ENCODE measurements around the gene ARHGEF10L.

DNA sequence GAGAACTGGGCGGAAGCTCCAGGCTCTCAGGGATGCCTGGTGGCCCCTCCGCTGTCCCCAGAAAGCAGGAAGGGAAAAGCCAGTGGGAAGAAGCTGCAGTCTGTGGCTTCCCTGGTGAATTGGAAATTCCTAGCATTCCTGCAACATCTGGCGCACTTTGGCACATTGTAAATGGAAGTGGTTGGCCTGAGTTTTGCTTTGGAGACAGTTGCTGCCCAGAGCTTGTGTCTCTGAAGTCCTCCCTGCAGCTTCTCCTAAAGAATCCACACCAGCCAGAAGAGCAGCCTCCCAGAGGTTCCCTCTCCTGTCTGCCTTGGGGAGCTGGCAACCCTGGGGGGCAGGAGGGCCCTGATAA lies 48.2 kb downstream of the ARHGEF10L start:
- TF ChIP-seq GATA2 (IDR thresholded peaks at IDR 0.05; ENCODE audit: low read depth, low read length) (no peak), GATA3 (IDR thresholded peaks at IDR 0.05; ENCODE audit: low read depth, low read length) (no peak)

Measured in SH-SY5Y (cell line).